Fibroblast of lung (primary cell): Measurements from ENCODE around the gene MTFR2. TPM values are rescaled to one million over a fixed set of nuclear protein-coding genes. Genes with fewer than 3 reads are reported as not detected.

Experiments used
- DNase-seq, 2 donors: peaks; one replicate each; pipeline versions ENCODE4 v3.0.0 to v3.0.0-alpha.2; 2010; ENCODE audit warnings: low read depth in 2 of 2
- H2AFZ ChIP-seq: 2 replicates; pipeline ENCODE4 v1.5.1; 2012; ENCODE audit warnings: low read length, control low read depth, inconsistent platforms
- H3K27ac ChIP-seq: 2 replicates; pipeline ENCODE4 v1.5.1; 2011; ENCODE audit warnings: low read length, control low read depth; ENCODE audit not compliant: insufficient read depth
- H3K27me3 ChIP-seq: 2 replicates; pipeline ENCODE4 v1.5.1; 2011; ENCODE audit warnings: mild to moderate bottlenecking, low read length; ENCODE audit not compliant: control insufficient read depth, insufficient read depth
- H3K36me3 ChIP-seq: 2 replicates; pipeline ENCODE4 v1.5.1; 2011; ENCODE audit warnings: low read length; ENCODE audit not compliant: control insufficient read depth, insufficient read depth
- H3K4me1 ChIP-seq: 2 replicates; pipeline ENCODE4 v1.5.1; 2011; ENCODE audit warnings: low read length; ENCODE audit not compliant: control insufficient read depth, insufficient read depth; ENCODE audit errors: extremely low read depth
- H3K4me2 ChIP-seq: 2 replicates; pipeline ENCODE4 v1.5.1; 2011; ENCODE audit warnings: low read length, control low read depth; ENCODE audit not compliant: insufficient read depth; ENCODE audit errors: extremely low read depth
- H3K4me3 ChIP-seq, 4 experiments: fragments of 200-600 bp in 1 of 4; sonication (generic) in 1 of 4; replicated peaks in 1 of 4; 2 replicates each; pipeline ENCODE4 v1.5.1; 2011 to 2016; ENCODE audit warnings: low read length in 4 of 4, low read depth in 3 of 4, mild to moderate bottlenecking in 3 of 4, control low read depth in 2 of 4, inconsistent platforms in 1 of 4, mixed read lengths in 1 of 4; ENCODE audit not compliant: insufficient read depth in 1 of 4; ENCODE audit errors: control extremely low read depth in 1 of 4
- H3K79me2 ChIP-seq: 2 replicates; pipeline ENCODE4 v1.5.1; 2012; ENCODE audit warnings: mild to moderate bottlenecking, low read length, inconsistent platforms; ENCODE audit not compliant: control insufficient read depth, insufficient read depth
- H3K9ac ChIP-seq: 2 replicates; pipeline ENCODE4 v1.5.1; 2011; ENCODE audit warnings: mild to moderate bottlenecking, low read length, control low read depth; ENCODE audit not compliant: insufficient read depth
- H3K9me3 ChIP-seq: 2 replicates; pipeline ENCODE4 v1.5.1; 2012; ENCODE audit warnings: low read depth, low read length; ENCODE audit not compliant: control insufficient read depth, insufficient read depth
- H4K20me1 ChIP-seq: 2 replicates; pipeline ENCODE4 v1.5.1; 2011; ENCODE audit warnings: low read length; ENCODE audit not compliant: control insufficient read depth, insufficient read depth; ENCODE audit errors: extremely low read depth
- EZH2 ChIP-seq: IDR thresholded peaks from 2 replicates; pipeline ENCODE4 v1.5.1; 2012; ENCODE audit warnings: low read length, control low read depth, mild to moderate bottlenecking; ENCODE audit errors: missing control alignments
- polyA minus RNA-seq: library from RNA; depleted of rRNA, polyadenylated mRNA; stranded (reverse); fragments of >200 nt; gene quantifications from 2 replicates; pipeline ENCODE4 v1.2.3, GENCODE V29; 2011; ENCODE audit warnings: low replicate concordance
- polyA plus RNA-seq, 2 donors: library from polyadenylated mRNA; depleted of rRNA in 1 of 2; stranded (reverse) in 1 of 2; unstranded in 1 of 2; fragments of >200 nt; gene quantifications; 2 replicates each; pipeline ENCODE4 v1.2.1, GENCODE V29; 2011 to 2012; ENCODE audit warnings: missing spikeins in 1 of 2
- total RNA-seq: library from RNA; depleted of rRNA; stranded (reverse); fragments of >200 nt; gene quantifications from 2 replicates; pipeline ENCODE4 v1.2.1, GENCODE V29; 2014
- TF ChIP-seq, protein P1 (sequence below), 2 donors: IDR thresholded peaks in 1 of 2; conservative IDR thresholded peaks in 1 of 2; 1 replicate in 1 of 2; 2 replicates in 1 of 2; pipeline ENCODE4 v1.5.1; 2011 to 2012; ENCODE audit warnings: low read length in 2 of 2, control low read depth in 1 of 2, inconsistent platforms in 1 of 2, low read depth in 1 of 2, mild to moderate bottlenecking in 1 of 2

MTFR2 gene
- total RNA-seq (0.26 and 0.83 TPM in 2 replicates), polyA plus RNA-seq (3.3 and 12.7 TPM in 2 replicates), polyA minus RNA-seq (20.0 TPM in 1 of 2 replicates, not detected in the other)
- polyA plus RNA-seq (2012) = 1.7 and 5.2 TPM in 2 replicates

DNA sequence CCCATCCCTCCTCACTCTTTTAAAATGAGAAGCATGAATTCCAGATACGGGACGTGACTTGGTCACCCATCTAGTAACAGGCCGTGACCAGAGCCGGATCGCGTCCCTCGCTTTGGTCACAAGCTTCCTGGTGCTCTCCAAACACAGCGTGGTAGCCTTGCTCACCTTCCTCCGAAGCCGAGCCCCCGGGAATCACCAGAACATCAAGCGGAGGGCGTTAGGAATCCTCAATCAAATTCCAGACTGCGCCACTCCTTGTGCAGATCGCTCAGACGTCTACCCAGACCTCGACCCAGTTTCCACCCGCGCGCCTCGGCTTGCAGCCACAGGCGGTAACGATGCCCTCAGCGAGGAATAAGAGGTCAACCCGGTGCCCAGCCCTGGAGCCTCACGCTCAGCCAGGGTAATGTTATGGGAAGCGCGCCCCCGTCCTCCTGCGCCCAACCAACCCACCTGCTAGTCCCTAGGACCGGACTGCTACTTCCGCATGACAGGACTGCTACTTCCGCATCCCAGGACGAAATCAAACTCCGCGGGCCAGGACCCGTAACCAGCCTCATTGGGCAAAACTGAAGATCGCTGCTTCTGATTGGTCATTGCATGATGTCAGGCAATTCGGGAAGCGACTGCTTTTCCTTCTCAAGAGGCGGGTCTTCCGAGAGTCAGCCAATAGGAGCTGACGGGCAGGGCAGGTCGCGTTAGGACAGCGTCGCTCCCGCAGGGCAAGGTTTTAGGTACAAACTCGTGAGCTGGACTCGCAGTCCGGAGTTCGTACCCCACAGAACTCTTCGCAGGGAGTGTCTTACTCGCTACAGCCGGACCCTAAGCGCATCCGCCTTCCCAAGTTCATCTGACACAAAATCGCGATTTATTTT is at the start of gene MTFR2:
Gene MTFR2 (minus strand): TSS at position 501 of the 875 bp plus-strand sequence. CDS start 1,212 bp downstream, outside the sequence.
- Histone ChIP-seq H3K9ac (peak within 1 kb of the TSS; percentile 58), H3K4me3 (peak within 1 kb of the TSS; percentile 85 to 98 (median 94)), H3K9me3 (no peaks in the 10 kb centered on the region), H3K36me3 (no peaks in the 10 kb centered on the region), H3K4me2 (peak within 1 kb of the TSS; percentile 98), H3K4me1 (no peaks in the 10 kb centered on the region), H3K79me2 (peaks cover 9% of the 10 kb centered on the region), H3K27me3 (no peaks in the 10 kb centered on the region), H4K20me1 (no peaks in the 10 kb centered on the region), H3K27ac (peak within 1 kb of the TSS; percentile 74), H2AFZ (peak within 1 kb of the TSS; percentile 88)
- peak; percentile 99 for DNase-seq
- no peak for TF ChIP-seq EZH2
- TF ChIP-seq, protein P1, sequence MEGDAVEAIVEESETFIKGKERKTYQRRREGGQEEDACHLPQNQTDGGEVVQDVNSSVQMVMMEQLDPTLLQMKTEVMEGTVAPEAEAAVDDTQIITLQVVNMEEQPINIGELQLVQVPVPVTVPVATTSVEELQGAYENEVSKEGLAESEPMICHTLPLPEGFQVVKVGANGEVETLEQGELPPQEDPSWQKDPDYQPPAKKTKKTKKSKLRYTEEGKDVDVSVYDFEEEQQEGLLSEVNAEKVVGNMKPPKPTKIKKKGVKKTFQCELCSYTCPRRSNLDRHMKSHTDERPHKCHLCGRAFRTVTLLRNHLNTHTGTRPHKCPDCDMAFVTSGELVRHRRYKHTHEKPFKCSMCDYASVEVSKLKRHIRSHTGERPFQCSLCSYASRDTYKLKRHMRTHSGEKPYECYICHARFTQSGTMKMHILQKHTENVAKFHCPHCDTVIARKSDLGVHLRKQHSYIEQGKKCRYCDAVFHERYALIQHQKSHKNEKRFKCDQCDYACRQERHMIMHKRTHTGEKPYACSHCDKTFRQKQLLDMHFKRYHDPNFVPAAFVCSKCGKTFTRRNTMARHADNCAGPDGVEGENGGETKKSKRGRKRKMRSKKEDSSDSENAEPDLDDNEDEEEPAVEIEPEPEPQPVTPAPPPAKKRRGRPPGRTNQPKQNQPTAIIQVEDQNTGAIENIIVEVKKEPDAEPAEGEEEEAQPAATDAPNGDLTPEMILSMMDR (conservative IDR thresholded peaks at IDR 0.05 in 1 of 2, IDR thresholded peaks at IDR 0.05 in 1 of 2; ENCODE audit: low read depth in 1 of 2, low read length in 2 of 2) = no peak

DNA sequence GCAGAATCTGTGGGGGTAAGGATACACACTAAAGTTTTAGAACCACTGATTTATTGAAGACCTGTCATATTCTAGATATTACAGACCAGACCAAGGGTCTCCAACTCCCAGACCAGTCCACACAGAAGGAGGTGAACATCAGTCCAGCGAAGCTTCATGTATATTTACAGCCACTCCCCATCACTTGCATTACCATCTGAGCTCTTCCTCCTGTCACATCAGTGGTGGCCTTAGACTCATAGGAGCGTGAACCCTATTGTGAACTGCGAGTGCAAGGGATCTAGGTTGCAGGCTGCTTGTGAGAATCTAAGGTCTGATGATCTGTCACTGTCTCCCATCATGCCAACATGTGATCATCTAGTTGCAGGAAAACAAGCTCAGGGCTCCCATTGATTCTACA is 44.5 kb upstream of the MTFR2 start:
- H4K20me1 ChIP-seq = no peaks in the 10 kb centered on the region
- peaks cover 2% of the 10 kb centered on the region for H3K4me1 ChIP-seq
- no peaks in the 10 kb centered on the region for H3K9me3 ChIP-seq
- H2AFZ ChIP-seq = no peak overlapping the region
- TF ChIP-seq, protein P1 (conservative IDR thresholded peaks at IDR 0.05 in 1 of 2, IDR thresholded peaks at IDR 0.05 in 1 of 2; ENCODE audit: low read depth in 1 of 2, low read length in 2 of 2) = no peak
- TF ChIP-seq EZH2 = no peak
- no peaks in the 10 kb centered on the region for H3K27me3 ChIP-seq
- no peak for DNase-seq
- no peak overlapping the region for H3K27ac ChIP-seq
- no peak overlapping the region for H3K9ac ChIP-seq
- no peak overlapping the region for H3K4me3 ChIP-seq
- H3K36me3 ChIP-seq = no peaks in the 10 kb centered on the region
- no peaks in the 10 kb centered on the region for H3K79me2 ChIP-seq
- H3K4me2 ChIP-seq = no peak overlapping the region

DNA sequence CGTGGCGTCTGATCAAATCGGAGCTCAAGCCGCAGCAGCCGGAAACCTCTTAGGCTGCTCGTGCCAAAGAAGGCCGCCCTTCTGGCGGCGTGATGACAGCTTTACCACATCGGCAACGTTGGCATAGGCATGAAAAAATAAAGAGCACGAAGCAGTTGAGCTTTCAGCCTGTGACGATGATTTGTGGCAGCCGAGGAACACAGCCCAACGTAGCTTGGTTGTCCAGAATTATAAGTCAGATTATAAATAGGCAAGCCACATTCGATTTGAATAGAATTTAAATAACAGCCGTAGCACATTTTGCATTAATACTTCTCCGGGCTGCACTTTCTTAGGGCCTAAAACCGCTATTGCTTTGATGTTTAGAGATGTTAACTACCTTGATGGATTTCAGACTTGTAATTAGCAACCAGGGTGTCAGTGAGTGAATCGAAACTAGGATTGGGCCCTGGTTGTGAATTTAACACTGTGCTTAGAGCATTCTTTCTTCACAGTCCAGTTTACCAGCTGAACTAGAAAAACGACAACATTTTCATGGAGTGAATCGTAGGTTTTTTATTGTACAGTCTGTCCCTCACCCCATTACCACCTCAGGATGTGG is 40.4 kb upstream of the MTFR2 start:
- Histone ChIP-seq H3K4me2 (peak overlapping the region; percentile 97), H3K4me3 (peak overlapping the region; percentile 65 to 99 (median 70)), H3K79me2 (peaks cover 39% of the 10 kb centered on the region), H3K9ac (peak overlapping the region; percentile 100), H2AFZ (peak overlapping the region; percentile 58), H3K9me3 (no peaks in the 10 kb centered on the region), H3K4me1 (peaks cover 2% of the 10 kb centered on the region), H3K36me3 (no peaks in the 10 kb centered on the region), H3K27ac (peak overlapping the region; percentile 100), H4K20me1 (no peaks in the 10 kb centered on the region), H3K27me3 (no peaks in the 10 kb centered on the region)
- DNase-seq = peak; percentile 90 to 91
- TF ChIP-seq, protein P1 (conservative IDR thresholded peaks at IDR 0.05 in 1 of 2, IDR thresholded peaks at IDR 0.05 in 1 of 2; ENCODE audit: low read depth in 1 of 2, low read length in 2 of 2) = no peak
- TF ChIP-seq EZH2 = no peak
